ENCODE measurements around the gene GPR107. TPM values are rescaled to one million over a fixed set of nuclear protein-coding genes. Genes with fewer than 3 reads are reported as not detected.

Gene GPR107
- total and polyA plus RNA-seq, 7 donors: 3.6 to 34.1 (median 19.6) TPM

- intact Hi-C loops (cut with DNase I): no loop called here
- peaks cover 0 to 54% (median 13%) of the 10 kb centered on the region in 4 donors for H3K36me3 ChIP-seq
- TF ChIP-seq EP300 (IDR thresholded peaks at IDR 0.05): no peak
- TF ChIP-seq CTCF (IDR thresholded peaks at IDR 0.05): no peak
- no peak for TF ChIP-seq POLR2A (IDR thresholded peaks at IDR 0.05)
- TF ChIP-seq POLR2AphosphoS5 (IDR thresholded peaks at IDR 0.05): no peak
- no peaks in the 10 kb centered on the region for H3K27me3 ChIP-seq
- H3K4me1 ChIP-seq: peaks cover 0 to 23% (median 16%) of the 10 kb centered on the region in 4 donors
- H3K4me3 ChIP-seq: no peak overlapping the region
- WGBS, 2 donors: 47 to 83% methylated on average over 6 of the region's 6 CpGs
- DNase-seq: no peak
- no peaks in the 10 kb centered on the region for H3K9me3 ChIP-seq
- peak overlapping the region; percentile 69 to 86 (median 76) for H3K27ac ChIP-seq
Measured at GRCh38 chr9:130128251-130128650, 74.5 kb downstream of the GPR107 start.

- DNase-seq: no peak
- Histone ChIP-seq H3K36me3 (peaks cover 0 to 52% (median 13%) of the 10 kb centered on the region in 4 donors), H3K4me3 (no peak overlapping the region), H3K27ac (peak overlapping the region; percentile 69 to 86 (median 76)), H3K27me3 (no peaks in the 10 kb centered on the region), H3K9me3 (no peaks in the 10 kb centered on the region), H3K4me1 (peaks cover 0 to 23% (median 16%) of the 10 kb centered on the region in 4 donors)
- intact Hi-C loops (cut with DNase I): no loop called here
- WGBS, 2 donors: 51 to 85% methylated on average over 14 of the region's 14 CpGs
- TF ChIP-seq EP300 (IDR thresholded peaks at IDR 0.05): peak in 3 of 4 donors; percentile 12 to 94 (median 65)
- TF ChIP-seq POLR2AphosphoS5 (IDR thresholded peaks at IDR 0.05): peak in 3 of 4 donors; percentile 17 to 76 (median 32)
- no peak for TF ChIP-seq CTCF (IDR thresholded peaks at IDR 0.05)
Measured at GRCh38 chr9:130128733-130129431, 75.2 kb downstream of the GPR107 start.

- Histone ChIP-seq H3K27me3 (no peaks in the 10 kb centered on the region), H3K4me3 (no peak overlapping the region), H3K36me3 (peaks cover 0 to 46% (median 13%) of the 10 kb centered on the region in 4 donors), H3K27ac (peak overlapping the region; percentile 69 to 86 (median 76)), H3K4me1 (peaks cover 0 to 23% (median 16%) of the 10 kb centered on the region in 4 donors), H3K9me3 (no peaks in the 10 kb centered on the region)
- no peak for DNase-seq
- WGBS, 2 donors: 86 to 91% methylated on average over 22 of the region's 22 CpGs
- intact Hi-C loops (cut with DNase I): no loop called here
- TF ChIP-seq POLR2AphosphoS5 (IDR thresholded peaks at IDR 0.05): peak in 2 of 4 donors; percentile 34 to 40
- no peak for TF ChIP-seq EP300 (IDR thresholded peaks at IDR 0.05)
Measured at GRCh38 chr9:130129432-130130061, 75.8 kb downstream of the GPR107 start.

GRCh38 chr9:130132746-130133145 is 79.0 kb downstream of the GPR107 start:
- DNase-seq: no peak
- peaks cover 0 to 29% (median 24%) of the 10 kb centered on the region in 4 donors for H3K4me1 ChIP-seq
- intact Hi-C loops (cut with DNase I): no loop called here
- TF ChIP-seq EP300 (IDR thresholded peaks at IDR 0.05): no peak
- TF ChIP-seq POLR2A (IDR thresholded peaks at IDR 0.05): no peak
- TF ChIP-seq CTCF (IDR thresholded peaks at IDR 0.05): no peak
- no peak for TF ChIP-seq POLR2AphosphoS5 (IDR thresholded peaks at IDR 0.05)
- no peaks in the 10 kb centered on the region for H3K27me3 ChIP-seq
- no peak overlapping the region for H3K4me3 ChIP-seq
- H3K27ac ChIP-seq: no peak overlapping the region
- no peaks in the 10 kb centered on the region for H3K9me3 ChIP-seq
- 93 to 95% methylated on average over 7 of the region's 7 CpGs for WGBS, 2 donors
- H3K36me3 ChIP-seq: peaks cover 3 to 42% (median 14%) of the 10 kb centered on the region in 4 donors

GRCh38 chr9:130137081-130137640 is 83.5 kb downstream of the GPR107 start:
- H3K27ac ChIP-seq: peak overlapping the region; percentile 74 to 93 (median 89)
- no peaks in the 10 kb centered on the region for H3K9me3 ChIP-seq
- WGBS, 2 donors: 96% methylated on average over 15 of the region's 15 CpGs
- H3K36me3 ChIP-seq: peaks cover 0 to 8% (median 4%) of the 10 kb centered on the region in 4 donors
- intact Hi-C loops (cut with DNase I): no loop called here
- DNase-seq: no peak
- H3K4me3 ChIP-seq: no peak overlapping the region
- H3K27me3 ChIP-seq: no peaks in the 10 kb centered on the region
- TF ChIP-seq POLR2AphosphoS5 (IDR thresholded peaks at IDR 0.05) (no peak), EP300 (IDR thresholded peaks at IDR 0.05) (no peak), POLR2A (IDR thresholded peaks at IDR 0.05) (no peak), CTCF (IDR thresholded peaks at IDR 0.05) (no peak)
- H3K4me1 ChIP-seq: peaks cover 0 to 51% (median 38%) of the 10 kb centered on the region in 4 donors
